Right lobe of liver (tissue), 4 donors: Measurements from ENCODE around the gene CROCC2.

Experiments used
- CTCF ChIP-seq, 4 donors: fragments of 200-600 bp in 3 of 4; fragments of 450-650 bp in 1 of 4; IDR thresholded peaks; one replicate each; pipeline versions ENCODE4 v1.5.1 to v1.8.0; 2016 to 2022; ENCODE audit warnings: antibody characterized with exemption in 4 of 4, mild to moderate bottlenecking in 2 of 4
- POLR2A ChIP-seq: fragments of 450-650 bp; IDR thresholded peaks from one replicate; pipeline ENCODE4 v1.6.1; 2017; ENCODE audit warnings: antibody characterized with exemption, mild to moderate bottlenecking
- donor health status: DM: no; HTN: no; CAD: no.
- donor health status: DM: no; HTN: no; CAD: no.
- donor health status: DM: no; HTN: yes; CAD: no.

DNA sequence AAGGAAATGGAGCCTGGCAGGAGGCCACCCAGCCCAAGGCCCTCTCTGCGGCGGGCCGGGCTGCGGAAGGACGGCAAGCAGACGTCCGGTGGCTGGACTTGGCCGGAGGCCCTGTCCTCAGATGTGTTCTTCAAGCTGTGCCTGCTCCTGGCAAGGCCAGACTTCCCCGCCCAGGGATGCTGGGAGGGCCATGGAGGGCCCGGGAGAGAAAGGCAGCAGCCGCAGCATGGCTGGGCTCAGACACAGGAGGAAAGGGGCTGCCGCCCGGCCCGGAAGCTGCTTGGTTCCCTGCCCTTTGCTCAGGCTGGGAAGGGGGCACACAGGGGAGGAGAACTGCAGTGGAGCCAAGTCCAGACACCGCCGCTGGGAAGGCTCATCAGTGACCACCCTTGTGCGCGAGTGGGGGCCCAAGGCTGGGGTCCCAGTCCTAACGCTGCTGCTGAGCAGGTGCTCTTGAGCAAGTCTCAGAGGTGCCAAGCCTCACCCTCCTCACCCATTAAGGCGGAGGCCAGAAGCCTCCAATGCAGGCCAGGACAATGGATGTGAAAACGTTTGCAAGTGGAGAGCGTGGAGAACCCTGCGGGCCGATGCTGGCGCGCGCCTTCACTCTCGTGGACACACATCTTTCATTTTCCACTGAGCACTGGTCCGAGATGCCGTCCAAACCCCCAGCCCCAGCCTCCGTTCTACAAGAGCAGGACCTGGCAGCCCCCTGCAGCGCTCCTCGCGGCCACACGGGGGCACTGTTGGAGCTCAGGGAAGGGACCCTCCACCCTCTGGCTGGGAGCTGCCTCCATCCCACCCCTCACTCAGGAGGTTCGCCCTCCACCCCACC, 7.9 kb downstream of the CROCC2 start:
- peak; percentile 70 to 91 (median 86) for TF ChIP-seq CTCF (IDR thresholded peaks at IDR 0.05)
- TF ChIP-seq POLR2A = no peak
